IMR-90 (cell line): ENCODE results near the gene H2BK1. TPM values are rescaled to one million over a fixed set of nuclear protein-coding genes. Genes with fewer than 3 reads are reported as not detected.

ENCODE experiments used
- ATAC-seq: fragments of 200-7000 bp; cut with Tn5 transposase; 2 replicates; pipeline ENCODE4 v1.9.1; 2020; ENCODE audit warnings: low read depth, mild to moderate bottlenecking, moderate library complexity
- BruUV-seq: library from RNA; stranded (reverse); fragments of 400-500 nt; replicated peaks from 2 replicates; lab custom pipeline; 2021; lab: Mats Ljungman, UMichigan
- CTCF ChIA-PET: fragments of 300-600 bp; formaldehyde crosslinking; extraction: SDS; loops from one replicate; lab custom pipeline; 2021; ENCODE audit warnings: antibody characterized with exemption; lab: Yijun Ruan, JAX
- POLR2A ChIA-PET: fragments of 300-600 bp; sonication (Branson Sonifier 250); formaldehyde crosslinking; loops from one replicate; lab custom pipeline; 2022; ENCODE audit warnings: antibody characterized with exemption; ENCODE audit not compliant: unreplicated experiment; lab: Charles Lee
- DNase-seq: peaks from one replicate; pipeline ENCODE4 v3.0.0; 2013
- H2AFZ ChIP-seq: replicated peaks from 2 replicates; pipeline ENCODE3; 2013; ENCODE audit warnings: low read length, mild to moderate bottlenecking; ENCODE audit not compliant: poor library complexity
- H2AK5ac ChIP-seq: 2 replicates; pipeline ENCODE4 v1.6.1; 2013; ENCODE audit warnings: low read depth, low read length, inconsistent platforms
- H2AK9ac ChIP-seq: replicated peaks from 2 replicates; pipeline ENCODE3; 2013; ENCODE audit warnings: mild to moderate bottlenecking, low read depth, low read length, moderate library complexity; ENCODE audit not compliant: poor library complexity
- H2BK120ac ChIP-seq: 2 replicates; pipeline ENCODE4 v1.6.1; 2013; ENCODE audit warnings: low read depth, low read length, inconsistent platforms
- H2BK15ac ChIP-seq: 3 replicates; pipeline ENCODE4 v1.6.1; 2013; ENCODE audit warnings: low read depth, low read length, inconsistent platforms
- H2BK20ac ChIP-seq: 2 replicates; pipeline ENCODE4 v1.6.1; 2013; ENCODE audit warnings: low read depth, mild to moderate bottlenecking, inconsistent platforms, low read length, moderate library complexity
- H2BK5ac ChIP-seq: 2 replicates; pipeline ENCODE4 v1.6.1; 2013; ENCODE audit warnings: mild to moderate bottlenecking, low read depth, low read length, inconsistent platforms; ENCODE audit not compliant: poor library complexity, severe bottlenecking
- H3K14ac ChIP-seq: replicated peaks from 2 replicates; pipeline ENCODE4 v1.6.1; 2013; ENCODE audit warnings: low read depth, low read length, inconsistent platforms
- H3K18ac ChIP-seq: 2 replicates; pipeline ENCODE4 v1.6.1; 2013; ENCODE audit warnings: low read depth, low read length, control low read depth
- H3K23ac ChIP-seq: 2 replicates; pipeline ENCODE4 v1.6.1; 2013; ENCODE audit warnings: low read depth, low read length, inconsistent platforms
- H3K27ac ChIP-seq: 2 replicates; pipeline ENCODE4 v1.5.1; 2013; ENCODE audit warnings: mild to moderate bottlenecking, control low read depth, low read length; ENCODE audit not compliant: insufficient read depth
- H3K27me3 ChIP-seq: 2 replicates; pipeline ENCODE4 v1.6.1; 2013; ENCODE audit warnings: low read length; ENCODE audit not compliant: control insufficient read depth, insufficient read depth
- H3K36me3 ChIP-seq: 2 replicates; pipeline ENCODE4 v1.6.1; 2013; ENCODE audit warnings: low read length, mixed read lengths; ENCODE audit not compliant: control insufficient read depth, insufficient read depth
- H3K4ac ChIP-seq: 2 replicates; pipeline ENCODE4 v1.6.1; 2013; ENCODE audit warnings: low read depth, low read length, inconsistent platforms
- H3K4me1 ChIP-seq: 2 replicates; pipeline ENCODE4 v1.6.1; 2013; ENCODE audit warnings: low read length, mixed read lengths; ENCODE audit not compliant: control insufficient read depth, insufficient read depth
- H3K4me2 ChIP-seq: 2 replicates; pipeline ENCODE4 v1.6.1; 2013; ENCODE audit warnings: low read depth, mild to moderate bottlenecking, control low read depth, low read length, moderate library complexity
- H3K4me3 ChIP-seq: 2 replicates; pipeline ENCODE4 v1.5.1; 2013; ENCODE audit warnings: low read depth, mild to moderate bottlenecking, control low read depth, low read length, moderate library complexity; ENCODE audit not compliant: insufficient read depth
- H3K56ac ChIP-seq: 2 replicates; pipeline ENCODE4 v1.6.1; 2013; ENCODE audit warnings: low read length, inconsistent platforms; ENCODE audit not compliant: insufficient read depth; ENCODE audit errors: extremely low read depth
- H3K79me1 ChIP-seq, 2 experiments: 2 replicates each; pipeline ENCODE4 v1.6.1; 2013; ENCODE audit warnings: low read length in 2 of 2, inconsistent platforms in 1 of 2, low read depth in 1 of 2
- H3K9ac ChIP-seq: 2 replicates; pipeline ENCODE4 v1.6.1; 2013; ENCODE audit warnings: low read depth, low read length, control low read depth
- H3K9me1 ChIP-seq: 2 replicates; pipeline ENCODE4 v1.6.1; 2013; ENCODE audit warnings: low read length, inconsistent platforms; ENCODE audit not compliant: insufficient read depth
- H3K9me3 ChIP-seq: 2 replicates; pipeline ENCODE4 v1.6.1; 2013; ENCODE audit warnings: low read length; ENCODE audit not compliant: control insufficient read depth, insufficient read depth
- H4K20me1 ChIP-seq: 2 replicates; pipeline ENCODE4 v1.6.1; 2013; ENCODE audit warnings: low read length, inconsistent platforms; ENCODE audit not compliant: insufficient read depth
- H4K5ac ChIP-seq: 2 replicates; pipeline ENCODE4 v1.6.1; 2013; ENCODE audit warnings: mild to moderate bottlenecking, low read depth, low read length, control low read depth
- H4K8ac ChIP-seq, 2 experiments: 2 replicates each; pipeline ENCODE4 v1.6.1; 2013; ENCODE audit warnings: low read depth in 2 of 2, low read length in 2 of 2, control low read depth in 1 of 2, inconsistent platforms in 1 of 2
- H4K91ac ChIP-seq: 2 replicates; pipeline ENCODE4 v1.6.1; 2013; ENCODE audit warnings: low read depth, low read length, inconsistent platforms; ENCODE audit not compliant: insufficient read depth
- NFE2L2 ChIP-seq: fragments of 150-350 bp; IDR thresholded peaks from 2 replicates; pipeline ENCODE4 v1.6.1; 2016; ENCODE audit warnings: low read depth, mild to moderate bottlenecking, low read length
- RFX5 ChIP-seq: IDR thresholded peaks from 2 replicates; pipeline ENCODE4 v1.8.0; 2012; ENCODE audit warnings: low read depth, mild to moderate bottlenecking, low read length, moderate library complexity
- WGBS, 2 experiments: methylation state at CpG; one replicate each; pipeline versions ENCODE4 v1.1.5 to v1.1.7; 2013; ENCODE audit warnings: missing lambda C conversion rate in 2 of 2; ENCODE audit not compliant: insufficient read length in 1 of 2; ENCODE audit errors: extremely low coverage in 2 of 2; 5-methylcytosine and 5-hydroxymethylcytosine counted together
- dilution Hi-C: fragments of 300-500 bp; cut with HindIII; formaldehyde crosslinking; loops from one replicate; pipeline ENCODE4 v1.14.3; 2018; ENCODE audit warnings: low sequenced_read_pairs; ENCODE audit not compliant: unreplicated experiment
- in situ Hi-C: fragments of 300-500 bp; cut with MboI; formaldehyde crosslinking; loops from 3 replicates; pipeline ENCODE4 v1.14.3; 2019; ENCODE audit warnings: low sequenced_read_pairs, inconsistent platforms, mixed read lengths
- intact Hi-C: fragments of 100-400 bp; cut with micrococcal nuclease; formaldehyde crosslinking; loops from 2 replicates; pipeline ENCODE4 v1.10.0; 2022
- polyA plus RNA-seq, 3 experiments: library from polyadenylated mRNA; depleted of rRNA; stranded (reverse); fragments of >200 nt; gene quantifications; 2 replicates each; pipeline ENCODE4 v1.2.3, GENCODE V29; 2012; ENCODE audit warnings: low replicate concordance in 1 of 3
- total RNA-seq: library from RNA; depleted of rRNA; stranded (reverse); fragments of >200 nt; gene quantifications from 2 replicates; pipeline ENCODE4 v1.2.3, GENCODE V29; 2012

H2BK1 gene
- total and polyA plus RNA-seq, 2 of the 4 experiments (the other 2 are of a cell fraction), result not detected

DNA sequence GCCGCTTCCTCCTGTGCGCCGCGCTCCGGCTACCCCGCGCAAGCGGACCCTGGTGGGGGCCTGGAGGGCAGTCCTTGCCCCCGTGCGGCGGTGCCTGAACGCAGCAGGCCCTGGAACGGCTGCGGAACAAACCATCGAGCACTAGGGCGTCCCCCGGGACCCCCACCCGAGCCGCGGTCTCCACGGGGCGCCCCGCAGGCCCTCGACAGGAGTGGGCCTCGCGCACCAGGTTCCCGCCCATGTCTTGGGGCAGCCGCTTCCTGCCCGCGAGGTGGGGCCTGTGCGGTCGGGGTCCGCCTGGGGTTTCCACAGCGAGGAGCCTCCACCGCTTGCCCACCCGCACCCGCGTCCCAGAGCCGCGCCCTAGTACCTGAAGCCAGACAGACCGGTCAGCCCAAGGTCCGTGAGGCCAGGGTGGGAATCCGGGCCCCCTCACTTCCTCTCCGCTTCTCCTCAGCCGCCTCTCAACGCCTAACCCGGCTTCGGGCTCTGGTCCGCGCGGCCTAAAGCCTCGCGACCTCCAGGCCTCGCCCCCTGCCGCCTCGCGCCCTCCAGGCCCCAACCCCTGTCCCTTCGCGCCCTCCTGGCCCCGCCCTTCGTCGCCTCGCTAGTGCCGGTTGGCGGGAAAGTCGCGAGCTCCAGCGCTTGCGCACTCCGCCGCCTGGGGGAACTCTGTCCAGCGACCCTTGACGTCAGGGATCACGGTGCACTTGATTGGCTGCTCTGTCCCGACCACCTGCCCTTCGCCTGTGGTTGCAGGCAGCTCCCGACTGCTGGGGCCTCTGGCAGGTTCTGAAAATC is 35.8 kb downstream of the H2BK1 start:
- H3K4me1 ChIP-seq, result no peaks in the 10 kb centered on the region
- H4K91ac ChIP-seq, result no peak overlapping the region
- no peak overlapping the region for H3K4me2 ChIP-seq
- peaks cover 54% of the 10 kb centered on the region for H3K27me3 ChIP-seq
- WGBS, 2 experiments, result 57% methylated on average over 51 of the region's 77 CpGs; no CpG with 5 or more reads in 1 of the 2 experiments
- no peak overlapping the region for H2BK5ac ChIP-seq
- H3K23ac ChIP-seq, result no peak overlapping the region
- no peak overlapping the region for H2BK120ac ChIP-seq
- TF ChIP-seq RFX5 (peak; percentile 97), NFE2L2 (no peak)
- no peak overlapping the region for H2AK9ac ChIP-seq
- no peak overlapping the region for H3K4ac ChIP-seq
- no peak overlapping the region for H3K27ac ChIP-seq
- H3K9me3 ChIP-seq, result no peaks in the 10 kb centered on the region; the same call in 1 of the 2 replicates
- DNase-seq (peak; percentile 11), ATAC-seq (0 out of 2 replicates have a peak, but pooled peaks have one; percentile 27)
- H2BK15ac ChIP-seq, result no peak overlapping the region
- H2BK20ac ChIP-seq, result no peak overlapping the region
- ChIA-PET POLR2A (no interaction called here), CTCF (no interaction called here)
- H3K36me3 ChIP-seq, result no peaks in the 10 kb centered on the region
- H3K79me1 ChIP-seq, result no peaks in the 10 kb centered on the region
- H2AFZ ChIP-seq, result no peak overlapping the region
- in situ Hi-C loops (loop anchor here (5.0 kb wide), 1 partner anchor 47 kb away; no protein-coding TSS in a partner anchor), dilution Hi-C loops (no loop called here), intact Hi-C loops (loop anchor here (5.0 kb wide), 1 partner anchor 272 kb away; no protein-coding TSS in a partner anchor)
- H2AK5ac ChIP-seq, result no peak overlapping the region
- H4K5ac ChIP-seq, result no peak overlapping the region
- no peaks in the 10 kb centered on the region for H3K9me1 ChIP-seq
- H4K20me1 ChIP-seq, result no peaks in the 10 kb centered on the region; the same call in 1 of the 2 replicates
- no peak overlapping the region for H3K56ac ChIP-seq
- H3K4me3 ChIP-seq, result no peak overlapping the region
- H4K8ac ChIP-seq, result no peak overlapping the region
- BruUV-seq, result no TSS peak
- no peak overlapping the region for H3K18ac ChIP-seq
- no peak overlapping the region for H3K14ac ChIP-seq
- H3K9ac ChIP-seq, result no peak overlapping the region
